ENCODE measurements around the gene PIK3C2A. TPM values are rescaled to one million over a fixed set of nuclear protein-coding genes. Genes with fewer than 3 reads are reported as not detected.

The PIK3C2A gene
- total and polyA plus RNA-seq, 2 of the 13 experiments (the other 11 are each of a cell fraction or from before 2014, with no cell fraction given) = 27.5 to 49.9 TPM

GRCh38 chr11:17207317-17208256 lies at the start of gene PIK3C2A (continued):
- no peak for TF ChIP-seq KLF9 (CRISPR knock-in tag; IDR thresholded peaks at IDR 0.05; ENCODE audit: low read depth)
- TF ChIP-seq, protein P1, sequence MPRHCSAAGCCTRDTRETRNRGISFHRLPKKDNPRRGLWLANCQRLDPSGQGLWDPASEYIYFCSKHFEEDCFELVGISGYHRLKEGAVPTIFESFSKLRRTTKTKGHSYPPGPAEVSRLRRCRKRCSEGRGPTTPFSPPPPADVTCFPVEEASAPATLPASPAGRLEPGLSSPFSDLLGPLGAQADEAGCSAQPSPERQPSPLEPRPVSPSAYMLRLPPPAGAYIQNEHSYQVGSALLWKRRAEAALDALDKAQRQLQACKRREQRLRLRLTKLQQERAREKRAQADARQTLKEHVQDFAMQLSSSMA (CRISPR knock-in tag; IDR thresholded peaks at IDR 0.05) = peak; percentile 69; the same call in 1 of the 2 replicates
- no peak for TF ChIP-seq MAZ (IDR thresholded peaks at IDR 0.05; ENCODE audit: borderline replicate concordance, low read depth, low read length)
- TF ChIP-seq MAZ (CRISPR knock-in tag; IDR thresholded peaks at IDR 0.05; ENCODE audit: low read depth) = peak; percentile 73
- TF ChIP-seq IRX3 (CRISPR knock-in tag; IDR thresholded peaks at IDR 0.05; ENCODE audit: borderline replicate concordance, low read depth) = no peak
- TF ChIP-seq ZNF354B (CRISPR knock-in tag; IDR thresholded peaks at IDR 0.05) = no peak
- peak; percentile 72 for TF ChIP-seq ZMAT3 (CRISPR knock-in tag; conservative IDR thresholded peaks at IDR 0.05)
- TF ChIP-seq, protein P2, sequence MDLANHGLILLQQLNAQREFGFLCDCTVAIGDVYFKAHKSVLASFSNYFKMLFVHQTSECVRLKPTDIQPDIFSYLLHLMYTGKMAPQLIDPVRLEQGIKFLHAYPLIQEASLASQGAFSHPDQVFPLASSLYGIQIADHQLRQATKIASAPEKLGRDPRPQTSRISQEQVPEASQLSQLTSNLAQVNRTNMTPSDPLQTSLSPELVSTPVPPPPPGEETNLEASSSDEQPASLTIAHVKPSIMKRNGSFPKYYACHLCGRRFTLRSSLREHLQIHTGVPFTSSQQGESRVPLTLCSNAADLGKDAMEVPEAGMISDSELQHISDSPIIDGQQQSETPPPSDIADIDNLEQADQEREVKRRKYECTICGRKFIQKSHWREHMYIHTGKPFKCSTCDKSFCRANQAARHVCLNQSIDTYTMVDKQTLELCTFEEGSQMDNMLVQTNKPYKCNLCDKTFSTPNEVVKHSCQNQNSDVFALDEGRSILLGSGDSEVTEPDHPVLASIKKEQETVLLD (CRISPR knock-in tag; IDR thresholded peaks at IDR 0.05; ENCODE audit: low read depth) = no peak
- TF ChIP-seq HES4 (CRISPR knock-in tag; IDR thresholded peaks at IDR 0.05; ENCODE audit: borderline replicate concordance) = peak; percentile 80
- TF ChIP-seq SNAPC2 (CRISPR knock-in tag; IDR thresholded peaks at IDR 0.05) = peak; percentile 77
- TF ChIP-seq ZSCAN21 (CRISPR knock-in tag; IDR thresholded peaks at IDR 0.05; ENCODE audit: borderline replicate concordance) = peak; percentile 76; the same call in 1 of the 2 replicates
- no peak for TF ChIP-seq ZNF136 (CRISPR knock-in tag; IDR thresholded peaks at IDR 0.05; ENCODE audit: low read depth)
- TF ChIP-seq, protein P3, sequence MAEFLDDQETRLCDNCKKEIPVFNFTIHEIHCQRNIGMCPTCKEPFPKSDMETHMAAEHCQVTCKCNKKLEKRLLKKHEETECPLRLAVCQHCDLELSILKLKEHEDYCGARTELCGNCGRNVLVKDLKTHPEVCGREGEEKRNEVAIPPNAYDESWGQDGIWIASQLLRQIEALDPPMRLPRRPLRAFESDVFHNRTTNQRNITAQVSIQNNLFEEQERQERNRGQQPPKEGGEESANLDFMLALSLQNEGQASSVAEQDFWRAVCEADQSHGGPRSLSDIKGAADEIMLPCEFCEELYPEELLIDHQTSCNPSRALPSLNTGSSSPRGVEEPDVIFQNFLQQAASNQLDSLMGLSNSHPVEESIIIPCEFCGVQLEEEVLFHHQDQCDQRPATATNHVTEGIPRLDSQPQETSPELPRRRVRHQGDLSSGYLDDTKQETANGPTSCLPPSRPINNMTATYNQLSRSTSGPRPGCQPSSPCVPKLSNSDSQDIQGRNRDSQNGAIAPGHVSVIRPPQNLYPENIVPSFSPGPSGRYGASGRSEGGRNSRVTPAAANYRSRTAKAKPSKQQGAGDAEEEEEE (CRISPR knock-in tag; IDR thresholded peaks at IDR 0.05; ENCODE audit: borderline replicate concordance) = no peak
- no peak for TF ChIP-seq ZNF101 (CRISPR knock-in tag; IDR thresholded peaks at IDR 0.05; ENCODE audit: borderline replicate concordance, low read depth)
- no peak for TF ChIP-seq ZNF589 (CRISPR knock-in tag; conservative IDR thresholded peaks at IDR 0.05)
- TF ChIP-seq MIER3 (CRISPR knock-in tag; IDR thresholded peaks at IDR 0.05; ENCODE audit: borderline replicate concordance) = peak; percentile 45; the same call in 1 of the 2 replicates
- TF ChIP-seq ZKSCAN8 (CRISPR knock-in tag; IDR thresholded peaks at IDR 0.05; ENCODE audit: borderline replicate concordance) = no peak
- no peak for TF ChIP-seq RCOR2 (CRISPR knock-in tag; IDR thresholded peaks at IDR 0.05)
- peak; percentile 84 for TF ChIP-seq ASH2L (IDR thresholded peaks at IDR 0.05; ENCODE audit: insufficient read length, low read depth, low read length)
- TF ChIP-seq, protein P4, sequence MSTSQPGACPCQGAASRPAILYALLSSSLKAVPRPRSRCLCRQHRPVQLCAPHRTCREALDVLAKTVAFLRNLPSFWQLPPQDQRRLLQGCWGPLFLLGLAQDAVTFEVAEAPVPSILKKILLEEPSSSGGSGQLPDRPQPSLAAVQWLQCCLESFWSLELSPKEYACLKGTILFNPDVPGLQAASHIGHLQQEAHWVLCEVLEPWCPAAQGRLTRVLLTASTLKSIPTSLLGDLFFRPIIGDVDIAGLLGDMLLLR (CRISPR knock-in tag; IDR thresholded peaks at IDR 0.05) = no peak; the same call in 1 of the 2 replicates
- TF ChIP-seq MED1 (CRISPR knock-in tag; IDR thresholded peaks at IDR 0.05) = no peak; the same call in 1 of the 2 replicates
- no peak for TF ChIP-seq SATB2 (CRISPR knock-in tag; IDR thresholded peaks at IDR 0.05)
- TF ChIP-seq, protein P5, sequence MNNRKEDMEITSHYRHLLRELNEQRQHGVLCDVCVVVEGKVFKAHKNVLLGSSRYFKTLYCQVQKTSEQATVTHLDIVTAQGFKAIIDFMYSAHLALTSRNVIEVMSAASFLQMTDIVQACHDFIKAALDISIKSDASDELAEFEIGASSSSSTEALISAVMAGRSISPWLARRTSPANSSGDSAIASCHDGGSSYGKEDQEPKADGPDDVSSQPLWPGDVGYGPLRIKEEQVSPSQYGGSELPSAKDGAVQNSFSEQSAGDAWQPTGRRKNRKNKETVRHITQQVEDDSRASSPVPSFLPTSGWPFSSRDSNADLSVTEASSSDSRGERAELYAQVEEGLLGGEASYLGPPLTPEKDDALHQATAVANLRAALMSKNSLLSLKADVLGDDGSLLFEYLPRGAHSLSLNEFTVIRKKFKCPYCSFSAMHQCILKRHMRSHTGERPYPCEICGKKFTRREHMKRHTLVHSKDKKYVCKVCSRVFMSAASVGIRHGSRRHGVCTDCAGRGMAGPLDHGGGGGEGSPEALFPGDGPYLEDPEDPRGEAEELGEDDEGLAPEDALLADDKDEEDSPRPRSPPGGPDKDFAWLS (CRISPR knock-in tag; IDR thresholded peaks at IDR 0.05; ENCODE audit: borderline replicate concordance) = no peak

Measured in HepG2 (cell line).